ENCODE results near the gene PLCG1. TPM values are rescaled to one million over a fixed set of nuclear protein-coding genes. Genes with fewer than 3 reads are reported as not detected.

PLCG1 gene
- total RNA-seq, 2 donors from 2014 or later = 184 to 628 TPM

DNA sequence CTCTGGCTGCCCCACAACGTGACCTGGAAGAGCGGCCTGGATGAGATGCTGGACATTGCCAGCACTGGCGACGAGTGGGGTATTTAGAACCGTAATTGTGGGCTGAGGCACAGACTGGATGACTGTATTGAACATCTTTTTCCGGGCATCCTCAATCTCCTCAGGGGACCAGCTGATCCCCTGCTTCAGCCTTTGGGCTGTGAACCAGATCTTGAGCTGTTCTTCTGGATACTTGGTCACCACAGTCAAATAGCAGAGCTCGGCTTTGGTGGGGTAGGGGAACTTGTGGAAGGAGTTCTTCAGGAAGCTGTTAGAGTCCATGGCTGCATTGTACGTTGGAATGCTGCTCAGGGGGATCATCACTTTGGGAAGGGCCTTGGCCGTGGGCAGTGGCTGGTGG is 66.3 kb downstream of the PLCG1 start:
- Mint-ChIP-seq H3K4me1 (no peaks in the 10 kb centered on the region), H3K27me3 (no peaks in the 10 kb centered on the region), H3K4me3 (no peak overlapping the region), H3K27ac (no peak overlapping the region), H3K9me3 (peaks cover 5% of the 10 kb centered on the region), H3K36me3 (ENCODE audit: low read depth) (peaks cover 6% of the 10 kb centered on the region)
- no peak for ATAC-seq (replicated peaks)

DNA sequence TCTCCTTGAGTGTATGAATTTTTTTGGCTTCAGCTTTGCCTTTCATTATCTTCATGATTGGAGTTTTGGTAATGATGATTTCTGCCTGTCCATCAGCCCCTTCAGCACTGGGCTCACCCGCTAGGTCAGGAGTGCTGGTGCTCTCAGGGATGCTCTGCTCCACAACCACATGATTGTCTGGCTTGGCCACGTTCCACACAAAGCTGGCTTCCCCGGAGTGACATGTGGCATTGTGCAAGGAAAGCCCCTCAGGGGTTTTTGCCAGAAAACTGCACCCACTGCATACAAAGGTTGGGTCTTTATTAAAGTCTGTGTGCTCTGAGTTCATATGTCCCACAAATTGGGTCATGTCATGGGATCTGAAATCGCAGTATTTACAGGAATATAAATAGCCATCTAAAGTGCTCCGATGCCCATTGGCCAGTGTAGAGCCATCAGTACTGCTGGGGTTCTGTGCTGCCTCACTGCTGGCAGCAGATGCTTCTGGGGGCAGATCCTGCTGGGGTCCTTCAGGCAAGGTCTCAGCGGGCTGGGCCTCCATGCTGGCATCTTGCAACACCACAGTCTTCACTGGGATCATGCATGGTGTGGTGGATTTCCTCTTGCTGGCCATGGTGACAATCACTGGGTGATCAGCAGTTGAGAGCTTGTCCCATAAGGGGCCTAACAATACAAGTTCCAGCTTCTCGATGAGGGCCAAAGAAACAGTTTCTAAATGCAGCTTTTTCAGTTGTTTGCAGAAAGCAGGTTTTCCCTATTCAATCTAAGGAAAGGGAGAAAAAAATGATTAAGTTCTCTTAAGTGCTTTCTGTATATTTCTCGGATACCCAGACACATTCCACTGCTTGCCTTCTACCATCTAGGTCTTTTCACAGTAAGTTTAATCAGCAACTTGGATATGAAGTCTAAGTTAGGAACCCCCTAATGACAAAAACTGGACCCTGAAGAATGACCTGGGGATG is 67.2 kb downstream of the PLCG1 start:
- Mint-ChIP-seq H3K4me3 (no peak overlapping the region), H3K27me3 (no peaks in the 10 kb centered on the region)

DNA sequence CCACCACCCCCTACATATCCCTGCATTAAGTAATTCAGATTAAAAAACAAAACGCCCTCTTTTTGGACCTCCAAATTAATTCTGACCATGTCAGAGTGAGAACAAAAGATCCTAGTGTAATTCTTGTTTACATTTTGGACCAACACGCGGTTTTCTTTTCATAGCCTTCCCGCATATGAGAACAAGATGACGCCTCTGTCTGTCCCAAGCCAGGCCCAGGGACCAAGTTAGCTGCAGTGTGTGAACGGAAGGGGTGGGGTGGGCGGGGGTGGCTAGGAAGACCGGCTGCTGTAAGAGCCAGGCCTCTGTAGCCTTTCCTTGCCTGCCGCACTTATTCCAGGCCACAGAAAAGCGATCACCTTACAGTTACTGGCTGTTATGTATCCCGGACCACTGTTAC is 68.0 kb downstream of the PLCG1 start:
- Mint-ChIP-seq H3K27me3 (no peaks in the 10 kb centered on the region), H3K27ac (no peak overlapping the region), H3K36me3 (ENCODE audit: low read depth) (no peaks in the 10 kb centered on the region), H3K4me1 (no peaks in the 10 kb centered on the region), H3K9me3 (no peaks in the 10 kb centered on the region), H3K4me3 (no peak overlapping the region)
- no peak for ATAC-seq (replicated peaks)

More for the DNA sequence above, 67.2 kb downstream of the PLCG1 start:
- H3K36me3 Mint-ChIP-seq (ENCODE audit: low read depth) = no peaks in the 10 kb centered on the region
- no peak for ATAC-seq (replicated peaks)
- H3K9me3 Mint-ChIP-seq = no peaks in the 10 kb centered on the region
- H3K27ac Mint-ChIP-seq = no peak overlapping the region
- H3K4me1 Mint-ChIP-seq = no peaks in the 10 kb centered on the region

DNA sequence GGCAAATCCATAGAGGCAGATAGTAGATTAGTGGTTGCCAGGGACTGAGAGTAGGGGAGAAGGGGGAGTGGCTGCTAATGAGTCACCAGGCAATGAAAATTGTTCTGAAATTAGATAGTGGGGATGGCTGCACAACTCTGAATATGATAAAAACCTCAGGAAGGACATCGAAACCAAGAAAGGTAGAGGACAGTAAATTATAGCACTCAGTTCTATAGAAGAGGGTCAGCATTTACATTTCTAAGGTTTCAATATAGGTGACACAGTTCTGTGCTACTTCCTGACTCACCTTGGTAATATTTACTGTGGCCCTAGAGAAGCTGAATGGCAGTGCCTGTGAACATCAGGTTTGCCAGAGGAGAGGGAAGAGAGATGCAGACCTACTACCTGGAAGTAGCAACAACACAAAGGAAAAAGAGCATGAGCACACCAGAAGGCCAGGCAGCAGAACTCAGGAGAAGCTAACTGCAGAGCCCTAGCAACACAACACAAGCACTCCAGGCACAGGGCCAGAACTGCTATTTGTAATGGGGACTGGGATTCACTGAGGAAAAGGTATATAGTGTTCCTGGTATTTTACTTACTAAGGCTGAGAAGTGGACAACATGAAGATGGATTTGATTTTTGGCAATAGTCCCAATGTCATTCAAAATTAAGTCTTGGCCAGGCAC is 75.9 kb downstream of the PLCG1 start:
- H3K4me1 Mint-ChIP-seq = peaks cover 13% of the 10 kb centered on the region
- H3K36me3 Mint-ChIP-seq (ENCODE audit: low read depth) = no peaks in the 10 kb centered on the region
- H3K4me3 Mint-ChIP-seq = no peak overlapping the region
- no peaks in the 10 kb centered on the region for H3K9me3 Mint-ChIP-seq
- ATAC-seq (replicated peaks) = peak; percentile 18
- no peaks in the 10 kb centered on the region for H3K27me3 Mint-ChIP-seq
- no peak overlapping the region for H3K27ac Mint-ChIP-seq

DNA sequence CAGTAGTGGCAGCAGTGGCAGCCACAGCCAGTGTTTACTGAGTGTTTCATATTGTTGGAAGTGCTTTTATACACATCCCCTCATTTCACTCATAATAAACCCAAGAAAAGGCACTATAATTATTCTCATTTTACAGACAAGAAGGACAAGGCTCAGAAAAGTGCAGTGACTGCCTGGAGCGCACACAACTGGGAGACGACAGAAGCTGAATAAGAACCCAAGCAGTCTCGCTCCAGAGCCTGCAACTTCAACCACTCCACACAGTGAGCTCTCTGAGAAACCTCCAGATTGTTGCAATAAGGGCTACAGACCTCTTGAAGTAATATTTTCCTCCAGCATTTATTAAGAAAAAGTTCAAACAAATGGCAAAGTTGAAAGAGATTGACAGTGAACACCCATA is 76.9 kb downstream of the PLCG1 start:
- no peaks in the 10 kb centered on the region for H3K27me3 Mint-ChIP-seq
- ATAC-seq (replicated peaks) = no peak
- H3K4me1 Mint-ChIP-seq = peaks cover 13% of the 10 kb centered on the region
- H3K9me3 Mint-ChIP-seq = no peaks in the 10 kb centered on the region
- no peak overlapping the region for H3K4me3 Mint-ChIP-seq
- H3K36me3 Mint-ChIP-seq (ENCODE audit: low read depth) = no peaks in the 10 kb centered on the region
- no peak overlapping the region for H3K27ac Mint-ChIP-seq

DNA sequence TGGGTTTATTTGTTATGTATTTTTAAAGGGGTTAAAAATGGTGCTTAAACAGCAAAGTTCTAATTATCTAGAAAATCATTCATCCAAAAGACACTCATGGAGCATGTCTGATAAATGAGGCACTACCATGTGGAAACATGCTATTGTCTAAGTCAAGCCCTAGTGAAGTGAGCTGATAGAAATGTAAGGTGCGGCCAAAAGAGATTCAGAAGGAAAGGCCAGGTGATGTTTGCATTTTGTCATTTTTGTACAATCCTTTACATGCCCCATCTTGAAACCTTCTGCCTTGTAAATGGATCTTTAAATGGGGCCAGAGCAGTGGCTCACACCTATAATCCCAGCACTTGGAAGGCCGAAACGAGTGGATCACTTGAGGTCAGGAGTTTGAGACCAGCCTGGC is 77.3 kb downstream of the PLCG1 start:
- H3K27ac Mint-ChIP-seq = no peak overlapping the region
- H3K4me1 Mint-ChIP-seq = peaks cover 13% of the 10 kb centered on the region
- H3K4me3 Mint-ChIP-seq = no peak overlapping the region
- H3K36me3 Mint-ChIP-seq (ENCODE audit: low read depth) = no peaks in the 10 kb centered on the region
- ATAC-seq (replicated peaks) = no peak
- H3K9me3 Mint-ChIP-seq = no peaks in the 10 kb centered on the region
- H3K27me3 Mint-ChIP-seq = no peaks in the 10 kb centered on the region

DNA sequence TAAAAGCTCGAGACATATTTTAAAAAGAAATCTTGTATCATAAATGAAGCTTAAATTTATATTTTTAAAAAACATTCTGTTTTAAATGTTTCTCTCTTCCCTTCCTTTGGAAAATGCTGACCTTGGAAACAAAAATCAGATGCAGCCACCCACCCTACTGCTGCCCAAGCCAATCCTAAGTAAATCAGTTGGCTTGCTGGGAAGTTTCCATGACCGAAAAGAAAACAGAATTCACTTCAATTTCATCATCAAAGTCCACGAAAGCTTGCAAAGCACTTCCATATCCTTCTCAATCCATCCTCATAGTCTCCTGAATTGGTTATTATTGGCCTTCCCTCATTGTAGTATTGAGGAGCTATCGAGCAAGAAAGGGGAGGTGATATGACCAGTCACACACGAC is 80.1 kb downstream of the PLCG1 start:
- no peaks in the 10 kb centered on the region for H3K27me3 Mint-ChIP-seq
- H3K4me1 Mint-ChIP-seq = peaks cover 10% of the 10 kb centered on the region
- no peak for ATAC-seq (replicated peaks)
- H3K9me3 Mint-ChIP-seq = no peaks in the 10 kb centered on the region
- H3K36me3 Mint-ChIP-seq (ENCODE audit: low read depth) = no peaks in the 10 kb centered on the region
- H3K4me3 Mint-ChIP-seq = no peak overlapping the region
- no peak overlapping the region for H3K27ac Mint-ChIP-seq

DNA sequence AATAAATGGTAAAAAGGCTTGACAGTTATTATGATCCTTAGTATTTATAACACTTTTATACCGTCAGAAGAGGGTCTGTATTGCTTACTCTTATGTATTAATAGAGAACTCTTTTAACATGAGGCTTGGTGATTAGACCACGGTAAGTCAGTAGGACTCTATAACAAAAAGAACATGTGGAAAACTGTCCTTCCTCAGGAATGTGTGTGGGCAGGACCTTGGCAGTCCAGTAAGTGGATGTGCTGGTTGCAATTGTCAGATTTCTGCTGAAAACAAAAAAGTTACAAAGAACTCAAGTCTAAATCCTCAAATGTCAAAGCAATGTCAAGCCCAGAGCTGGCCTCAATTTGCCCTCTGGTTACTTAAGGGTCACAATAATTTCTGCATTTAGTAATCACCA is 81.1 kb downstream of the PLCG1 start:
- Mint-ChIP-seq H3K27ac (no peak overlapping the region), H3K4me3 (no peak overlapping the region), H3K4me1 (peaks cover 2% of the 10 kb centered on the region), H3K9me3 (no peaks in the 10 kb centered on the region), H3K36me3 (ENCODE audit: low read depth) (no peaks in the 10 kb centered on the region), H3K27me3 (no peaks in the 10 kb centered on the region)
- ATAC-seq (replicated peaks) = no peak

DNA sequence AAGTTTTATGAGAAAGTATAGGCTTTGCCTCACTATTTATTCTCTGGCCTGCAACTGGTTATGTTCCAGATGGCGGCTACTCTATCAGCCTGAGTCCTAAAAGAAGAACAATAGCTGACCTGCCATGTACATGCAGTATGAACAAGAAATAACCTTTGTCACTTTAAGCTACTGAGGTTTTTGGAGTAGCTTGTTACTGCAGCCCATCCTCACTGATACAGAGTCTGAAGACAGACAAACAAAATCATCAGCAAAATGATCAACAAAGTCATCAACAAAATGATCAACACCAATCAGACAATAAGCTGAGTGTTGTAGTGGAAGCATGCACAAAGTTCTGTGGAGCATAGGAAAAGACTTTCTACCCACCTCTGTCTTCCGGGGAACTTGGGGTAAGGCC is 82.5 kb downstream of the PLCG1 start:
- Mint-ChIP-seq H3K9me3 (no peaks in the 10 kb centered on the region), H3K4me1 (no peaks in the 10 kb centered on the region), H3K27me3 (no peaks in the 10 kb centered on the region), H3K27ac (no peak overlapping the region), H3K36me3 (ENCODE audit: low read depth) (no peaks in the 10 kb centered on the region), H3K4me3 (no peak overlapping the region)
- ATAC-seq (replicated peaks) = no peak

DNA sequence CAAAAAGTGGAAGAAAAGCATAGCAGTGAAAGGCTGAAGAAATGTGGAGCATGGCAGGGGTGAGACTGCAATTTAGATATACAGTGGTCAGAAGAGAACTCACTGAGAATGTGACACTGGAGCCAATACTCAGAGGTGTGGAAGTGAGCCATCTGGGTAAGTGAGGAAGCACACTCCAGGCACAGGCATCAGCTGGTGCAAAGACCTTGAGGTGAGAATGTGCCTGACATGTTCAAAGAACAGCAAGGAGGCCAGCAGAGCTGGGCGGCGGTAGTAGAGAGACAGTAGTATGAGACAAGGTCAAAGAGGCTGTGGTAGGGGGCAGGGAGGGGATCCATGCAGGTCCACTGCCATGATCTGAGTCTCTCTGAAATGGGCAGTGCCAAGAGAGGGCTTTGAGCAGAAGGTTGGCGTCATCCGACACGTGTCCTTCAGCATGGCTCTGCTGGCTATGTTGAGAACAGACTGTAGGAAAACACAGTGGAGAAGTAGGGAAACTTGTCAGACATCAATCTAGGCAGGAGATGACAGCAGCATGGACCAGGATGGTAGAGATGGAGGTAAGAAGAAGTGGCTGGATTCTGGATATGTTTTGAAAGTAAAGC is 84.4 kb downstream of the PLCG1 start:
- no peak for ATAC-seq (replicated peaks)

DNA sequence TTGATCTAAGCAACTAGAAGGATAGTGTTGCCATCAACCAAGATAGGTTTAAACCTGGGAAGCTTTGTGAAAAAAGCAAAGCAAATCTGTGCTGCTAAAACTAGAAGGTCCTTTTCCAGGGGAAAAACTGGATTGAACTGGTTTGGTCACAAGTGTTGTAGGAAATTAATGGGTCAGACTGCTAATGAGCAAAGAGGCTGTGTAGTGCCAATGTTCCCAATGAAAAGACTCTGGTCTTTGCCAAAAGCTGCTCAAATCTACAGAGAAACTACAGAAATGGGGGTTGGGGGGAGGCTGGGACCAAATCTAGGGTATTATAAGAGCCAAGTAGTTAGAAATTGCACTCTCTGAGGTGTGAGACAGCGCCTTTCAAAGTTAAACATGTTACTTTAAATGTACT is 85.0 kb downstream of the PLCG1 start:
- H3K9me3 Mint-ChIP-seq = no peaks in the 10 kb centered on the region
- ATAC-seq (replicated peaks) = no peak
- no peaks in the 10 kb centered on the region for H3K36me3 Mint-ChIP-seq (ENCODE audit: low read depth)
- no peak overlapping the region for H3K27ac Mint-ChIP-seq
- no peak overlapping the region for H3K4me3 Mint-ChIP-seq
- no peaks in the 10 kb centered on the region for H3K4me1 Mint-ChIP-seq
- H3K27me3 Mint-ChIP-seq = no peaks in the 10 kb centered on the region

More for the DNA sequence above, 84.4 kb downstream of the PLCG1 start:
- H3K27me3 Mint-ChIP-seq = no peaks in the 10 kb centered on the region
- H3K4me3 Mint-ChIP-seq = no peak overlapping the region
- H3K27ac Mint-ChIP-seq = no peak overlapping the region
- no peaks in the 10 kb centered on the region for H3K4me1 Mint-ChIP-seq
- no peaks in the 10 kb centered on the region for H3K36me3 Mint-ChIP-seq (ENCODE audit: low read depth)
- H3K9me3 Mint-ChIP-seq = no peaks in the 10 kb centered on the region

DNA sequence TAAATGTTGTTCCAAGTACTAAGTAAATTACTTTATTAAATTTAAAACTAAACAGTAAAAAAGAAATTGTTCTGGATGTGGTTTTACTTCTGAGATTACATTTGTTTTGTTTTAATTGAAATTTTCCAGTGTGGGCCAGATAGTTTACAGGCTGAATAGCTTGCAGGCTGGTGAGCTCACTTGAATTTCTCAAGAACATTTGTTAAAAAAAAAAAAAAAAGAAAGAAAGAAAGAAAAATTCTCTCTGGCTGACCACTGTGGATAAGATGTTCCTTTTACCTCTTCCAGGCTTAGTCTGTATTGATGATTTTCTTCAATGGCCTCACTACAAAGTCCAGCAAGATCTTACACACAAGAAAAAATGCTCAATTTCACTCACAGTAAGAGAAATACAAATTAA is 85.4 kb downstream of the PLCG1 start:
- H3K36me3 Mint-ChIP-seq (ENCODE audit: low read depth) = no peaks in the 10 kb centered on the region
- ATAC-seq (replicated peaks) = no peak
- no peak overlapping the region for H3K4me3 Mint-ChIP-seq
- H3K27ac Mint-ChIP-seq = no peak overlapping the region
- no peaks in the 10 kb centered on the region for H3K9me3 Mint-ChIP-seq
- H3K27me3 Mint-ChIP-seq = no peaks in the 10 kb centered on the region
- no peaks in the 10 kb centered on the region for H3K4me1 Mint-ChIP-seq

DNA sequence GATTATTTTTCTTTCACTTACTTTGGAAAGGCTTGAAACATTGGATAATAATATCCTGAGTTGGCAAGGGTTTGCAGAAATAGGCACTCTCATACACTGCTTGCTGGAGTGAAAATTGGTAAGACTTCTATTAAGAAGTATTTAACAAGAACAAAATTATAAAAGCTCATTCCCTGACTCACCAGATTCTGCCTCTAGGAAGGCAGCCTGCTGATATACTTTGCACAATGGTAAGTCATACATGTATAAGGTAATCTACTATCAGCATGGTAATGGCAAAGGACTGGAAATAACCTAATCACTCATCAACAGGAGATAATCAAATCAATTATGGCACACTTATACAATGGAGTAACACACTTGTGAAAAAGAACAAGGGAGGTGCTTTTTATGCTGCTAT is 85.8 kb downstream of the PLCG1 start:
- no peak overlapping the region for H3K27ac Mint-ChIP-seq
- no peaks in the 10 kb centered on the region for H3K9me3 Mint-ChIP-seq
- no peaks in the 10 kb centered on the region for H3K27me3 Mint-ChIP-seq
- ATAC-seq (replicated peaks) = no peak
- no peaks in the 10 kb centered on the region for H3K4me1 Mint-ChIP-seq
- no peak overlapping the region for H3K4me3 Mint-ChIP-seq
- no peaks in the 10 kb centered on the region for H3K36me3 Mint-ChIP-seq (ENCODE audit: low read depth)

DNA sequence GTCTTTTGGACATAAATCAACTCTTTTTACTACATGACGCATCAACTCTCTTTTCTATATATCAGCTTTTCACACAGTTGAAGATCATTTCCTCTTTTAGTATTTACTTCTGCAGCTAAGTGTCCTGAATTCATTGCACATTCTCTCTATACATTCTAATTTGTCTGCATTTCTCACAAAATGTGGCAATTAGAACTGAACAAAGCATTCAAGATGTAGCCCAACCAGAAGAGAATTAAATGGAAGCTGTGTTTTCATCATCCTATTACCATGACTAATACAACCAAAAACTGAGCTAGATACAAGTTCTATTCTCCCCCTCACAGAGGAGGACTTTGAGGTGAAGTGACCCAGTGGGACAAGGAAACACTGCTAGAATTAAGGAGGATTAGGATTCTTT is 86.9 kb downstream of the PLCG1 start:
- Mint-ChIP-seq H3K27me3 (no peaks in the 10 kb centered on the region), H3K27ac (no peak overlapping the region), H3K4me1 (no peaks in the 10 kb centered on the region), H3K4me3 (no peak overlapping the region), H3K36me3 (ENCODE audit: low read depth) (no peaks in the 10 kb centered on the region), H3K9me3 (no peaks in the 10 kb centered on the region)
- ATAC-seq (replicated peaks) = no peak

DNA sequence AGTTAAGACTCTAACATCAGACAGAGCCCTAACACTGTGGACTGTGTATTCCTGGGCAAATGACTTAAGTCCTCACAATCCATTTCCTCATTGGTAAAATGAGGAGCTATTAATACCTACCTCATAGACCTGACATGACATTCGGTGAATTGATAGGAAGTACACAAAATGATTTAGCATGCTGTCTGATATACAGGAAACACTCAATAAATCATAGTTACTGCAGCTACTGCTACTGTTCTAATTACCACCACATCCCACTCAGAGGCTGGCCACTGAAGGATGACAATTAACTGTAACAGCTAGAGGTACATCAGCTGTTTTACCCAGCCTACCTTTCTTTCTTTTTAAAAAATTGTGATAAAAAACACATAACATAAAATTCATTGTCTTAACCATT is 87.7 kb downstream of the PLCG1 start:
- no peaks in the 10 kb centered on the region for H3K4me1 Mint-ChIP-seq
- H3K9me3 Mint-ChIP-seq = no peaks in the 10 kb centered on the region
- H3K27me3 Mint-ChIP-seq = no peaks in the 10 kb centered on the region
- no peaks in the 10 kb centered on the region for H3K36me3 Mint-ChIP-seq (ENCODE audit: low read depth)
- ATAC-seq (replicated peaks) = no peak
- H3K27ac Mint-ChIP-seq = no peak overlapping the region
- no peak overlapping the region for H3K4me3 Mint-ChIP-seq
